ENCODE data around the gene CELF2.

CELF2 gene

DNA sequence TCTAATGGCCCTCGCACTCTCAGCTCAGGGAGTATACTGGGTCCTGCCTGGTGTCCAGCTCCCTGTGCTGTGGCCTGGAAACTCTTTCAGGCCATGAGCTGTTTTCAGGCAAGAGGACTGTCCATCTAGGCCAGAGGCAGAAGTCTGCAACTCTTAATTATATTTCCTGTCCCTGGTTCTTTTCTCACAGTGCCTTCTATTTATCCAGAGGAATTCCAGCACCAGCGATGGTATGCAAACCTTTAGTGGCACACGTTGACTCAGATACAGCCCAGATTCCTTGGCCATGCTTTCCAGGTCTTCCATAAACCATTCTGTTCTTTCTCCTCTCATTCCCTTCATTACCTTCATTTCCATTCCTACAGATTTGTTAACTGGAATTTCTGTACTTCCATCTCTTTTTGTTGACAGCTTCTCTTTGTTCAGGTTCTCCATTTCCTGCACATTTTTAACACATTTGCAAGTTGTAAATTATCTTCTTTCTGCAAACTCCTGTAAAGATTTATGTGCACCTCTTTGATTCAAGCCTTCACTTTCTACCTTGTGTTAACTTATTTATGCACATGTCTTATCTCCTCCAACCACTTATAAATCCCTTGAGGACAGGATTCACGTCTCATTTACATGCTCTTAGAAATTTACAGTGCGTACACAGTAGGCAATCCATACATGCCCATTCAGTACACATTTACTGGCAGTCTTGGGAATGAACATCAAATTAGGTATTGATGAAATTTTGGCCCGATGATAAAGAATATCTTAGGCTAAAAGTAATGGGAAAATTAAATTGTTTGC, 172.1 kb downstream of the CELF2 start:
- no peak for TF ChIP-seq POLR2A (IDR thresholded peaks at IDR 0.05; ENCODE audit: extremely low read depth, insufficient read length)
- TF ChIP-seq, protein P1, sequence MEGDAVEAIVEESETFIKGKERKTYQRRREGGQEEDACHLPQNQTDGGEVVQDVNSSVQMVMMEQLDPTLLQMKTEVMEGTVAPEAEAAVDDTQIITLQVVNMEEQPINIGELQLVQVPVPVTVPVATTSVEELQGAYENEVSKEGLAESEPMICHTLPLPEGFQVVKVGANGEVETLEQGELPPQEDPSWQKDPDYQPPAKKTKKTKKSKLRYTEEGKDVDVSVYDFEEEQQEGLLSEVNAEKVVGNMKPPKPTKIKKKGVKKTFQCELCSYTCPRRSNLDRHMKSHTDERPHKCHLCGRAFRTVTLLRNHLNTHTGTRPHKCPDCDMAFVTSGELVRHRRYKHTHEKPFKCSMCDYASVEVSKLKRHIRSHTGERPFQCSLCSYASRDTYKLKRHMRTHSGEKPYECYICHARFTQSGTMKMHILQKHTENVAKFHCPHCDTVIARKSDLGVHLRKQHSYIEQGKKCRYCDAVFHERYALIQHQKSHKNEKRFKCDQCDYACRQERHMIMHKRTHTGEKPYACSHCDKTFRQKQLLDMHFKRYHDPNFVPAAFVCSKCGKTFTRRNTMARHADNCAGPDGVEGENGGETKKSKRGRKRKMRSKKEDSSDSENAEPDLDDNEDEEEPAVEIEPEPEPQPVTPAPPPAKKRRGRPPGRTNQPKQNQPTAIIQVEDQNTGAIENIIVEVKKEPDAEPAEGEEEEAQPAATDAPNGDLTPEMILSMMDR (IDR thresholded peaks at IDR 0.05; ENCODE audit: low read depth, low read length), result no peak
- TF ChIP-seq, protein P2, sequence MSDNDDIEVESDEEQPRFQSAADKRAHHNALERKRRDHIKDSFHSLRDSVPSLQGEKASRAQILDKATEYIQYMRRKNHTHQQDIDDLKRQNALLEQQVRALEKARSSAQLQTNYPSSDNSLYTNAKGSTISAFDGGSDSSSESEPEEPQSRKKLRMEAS (IDR thresholded peaks at IDR 0.05; ENCODE audit: low read depth, low read length), result no peak
- TF ChIP-seq MYC (IDR thresholded peaks at IDR 0.05; ENCODE audit: low read depth, low read length), result no peak
- H3K4me3 ChIP-seq (ENCODE audit: low read depth, low read length), result no peak overlapping the region
- DNase-seq (ENCODE audit: low read depth), result no peak

DNA sequence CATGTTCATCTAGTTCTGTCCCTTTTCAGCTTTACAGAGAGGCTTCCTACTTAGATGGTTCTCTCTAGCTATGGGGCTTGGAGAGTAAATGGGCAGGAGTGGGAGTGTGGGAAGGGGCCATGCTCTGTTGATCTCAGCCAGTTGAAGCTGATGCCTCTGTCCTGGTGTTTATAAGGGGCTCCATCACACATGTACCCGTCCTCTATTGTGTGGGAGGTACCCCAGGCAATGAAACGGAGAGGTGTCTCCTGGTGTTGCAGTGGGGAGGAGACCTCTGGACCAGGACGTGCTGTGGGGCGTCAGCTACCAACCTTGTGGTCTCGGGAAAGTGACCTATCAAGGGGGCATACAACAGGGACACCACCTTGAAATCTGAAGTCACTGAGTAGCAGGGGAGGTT, 173.5 kb downstream of the CELF2 start:
- TF ChIP-seq, protein P1 (IDR thresholded peaks at IDR 0.05; ENCODE audit: low read depth, low read length), result no peak
- TF ChIP-seq MYC (IDR thresholded peaks at IDR 0.05; ENCODE audit: low read depth, low read length) (no peak), POLR2A (IDR thresholded peaks at IDR 0.05; ENCODE audit: extremely low read depth, insufficient read length) (no peak)
- TF ChIP-seq, protein P2 (IDR thresholded peaks at IDR 0.05; ENCODE audit: low read depth, low read length), result no peak
- no peak overlapping the region for H3K4me3 ChIP-seq (ENCODE audit: low read depth, low read length)
- DNase-seq (ENCODE audit: low read depth), result no peak

DNA sequence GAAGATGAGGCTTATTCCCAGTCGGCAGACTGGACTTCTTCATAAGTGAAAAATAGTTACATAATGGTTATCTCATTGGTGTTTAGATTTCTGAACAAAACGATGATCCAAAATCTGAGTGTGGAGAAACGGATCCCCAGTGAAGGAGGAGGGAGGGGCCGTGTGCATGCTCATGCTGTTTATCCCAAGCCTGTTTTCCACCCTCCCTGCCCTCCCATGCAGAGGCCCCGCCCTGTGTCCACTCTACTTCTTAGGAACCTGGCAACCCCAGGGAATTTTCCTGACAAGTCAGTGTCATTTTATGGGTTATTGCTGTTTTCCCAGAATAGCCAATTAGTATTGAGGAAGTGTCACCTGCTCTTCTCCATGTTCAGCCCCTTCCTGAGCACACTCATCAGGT, 174.0 kb downstream of the CELF2 start:
- no peak overlapping the region for H3K4me3 ChIP-seq (ENCODE audit: low read depth, low read length)
- TF ChIP-seq MYC (IDR thresholded peaks at IDR 0.05; ENCODE audit: low read depth, low read length) (no peak), POLR2A (IDR thresholded peaks at IDR 0.05; ENCODE audit: extremely low read depth, insufficient read length) (no peak)
- TF ChIP-seq, protein P1 (IDR thresholded peaks at IDR 0.05; ENCODE audit: low read depth, low read length), result no peak
- TF ChIP-seq, protein P2 (IDR thresholded peaks at IDR 0.05; ENCODE audit: low read depth, low read length), result no peak
- no peak for DNase-seq (ENCODE audit: low read depth)

DNA sequence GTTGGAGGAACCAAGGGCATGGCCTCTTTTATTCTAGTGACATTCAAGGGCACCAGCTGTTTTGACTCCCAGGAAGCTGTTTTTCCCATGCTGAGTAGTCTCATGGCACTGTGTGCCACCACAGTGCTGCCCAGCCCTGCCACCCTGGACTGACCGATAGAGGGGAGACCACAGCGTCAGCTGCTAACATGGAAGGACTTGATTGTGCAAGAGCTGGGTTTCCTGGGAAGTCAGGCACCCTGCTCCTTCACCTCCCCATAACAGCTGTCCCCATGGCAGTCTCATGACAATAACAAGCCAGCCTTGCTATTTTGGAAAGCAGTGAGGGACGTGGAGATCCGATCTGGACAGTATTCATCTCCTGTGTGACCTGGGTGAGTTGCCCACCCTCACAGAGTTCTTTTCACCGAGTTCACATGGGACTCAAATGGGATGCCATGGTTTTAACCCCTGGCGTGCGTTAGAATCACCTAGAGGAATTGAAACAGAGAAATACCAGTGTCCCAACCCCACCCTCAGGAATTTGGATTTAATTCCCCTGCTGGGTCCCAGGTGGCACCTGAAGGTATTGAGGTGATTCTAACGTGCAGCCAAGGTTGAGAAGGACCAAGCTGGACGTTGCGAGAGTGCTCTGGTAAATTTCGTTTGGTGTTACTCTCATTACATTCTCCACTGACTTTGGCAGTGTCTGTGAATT, 174.8 kb downstream of the CELF2 start:
- no peak for DNase-seq (ENCODE audit: low read depth)

DNA sequence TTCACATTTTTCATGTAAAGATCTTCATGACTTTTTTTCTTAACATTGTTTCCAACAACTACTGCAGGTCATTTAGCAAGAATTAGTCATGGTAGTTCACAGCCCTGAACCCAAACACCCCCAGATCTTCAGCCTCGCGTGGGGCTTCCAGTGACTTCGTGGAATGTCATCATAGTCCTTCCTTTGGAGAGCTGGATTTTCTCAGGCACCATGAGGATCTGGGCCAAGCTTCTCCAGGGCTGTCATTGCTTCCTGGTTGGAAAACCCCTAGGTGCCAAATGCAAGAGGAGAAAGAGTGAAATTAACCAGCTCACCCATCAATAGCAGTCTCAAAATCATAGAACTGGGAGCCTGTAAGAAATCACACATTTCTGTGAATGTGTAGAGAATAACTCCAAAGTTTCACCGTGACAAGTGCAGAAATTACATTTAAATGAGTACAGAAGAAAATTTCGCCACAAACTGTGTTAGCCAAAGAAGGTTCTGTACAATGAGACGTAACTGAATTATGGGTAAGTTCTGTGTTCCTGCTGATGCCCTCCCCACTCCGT, 175.4 kb downstream of the CELF2 start:
- H3K4me3 ChIP-seq (ENCODE audit: low read depth, low read length), result no peak overlapping the region
- DNase-seq (ENCODE audit: low read depth), result no peak
- TF ChIP-seq, protein P1 (IDR thresholded peaks at IDR 0.05; ENCODE audit: low read depth, low read length), result no peak
- no peak for TF ChIP-seq MYC (IDR thresholded peaks at IDR 0.05; ENCODE audit: low read depth, low read length)
- TF ChIP-seq POLR2A (IDR thresholded peaks at IDR 0.05; ENCODE audit: extremely low read depth, insufficient read length), result no peak
- TF ChIP-seq, protein P2 (IDR thresholded peaks at IDR 0.05; ENCODE audit: low read depth, low read length), result no peak

More for the DNA sequence above, 174.8 kb downstream of the CELF2 start:
- TF ChIP-seq MYC (IDR thresholded peaks at IDR 0.05; ENCODE audit: low read depth, low read length), result no peak
- TF ChIP-seq, protein P2 (IDR thresholded peaks at IDR 0.05; ENCODE audit: low read depth, low read length), result no peak
- TF ChIP-seq, protein P1 (IDR thresholded peaks at IDR 0.05; ENCODE audit: low read depth, low read length), result no peak
- H3K4me3 ChIP-seq (ENCODE audit: low read depth, low read length), result no peak overlapping the region

Data from NB4 (cell line).